OCI-LY7 (cell line): Measurements from ENCODE around the gene HOXA7. TPM values are rescaled to one million over a fixed set of nuclear protein-coding genes. Genes with fewer than 3 reads are reported as not detected.

Source experiments
- BruUV-seq: library from RNA; stranded (reverse); fragments of 400-500 nt; replicated peaks from 2 replicates; lab custom pipeline; 2021; lab: Mats Ljungman, UMichigan
- CTCF ChIA-PET: fragments of 300-600 bp; sonication (Branson Sonifier 250); formaldehyde crosslinking; loops from one replicate; lab custom pipeline; 2022; ENCODE audit warnings: antibody characterized with exemption; ENCODE audit not compliant: unreplicated experiment; lab: Charles Lee
- POLR2A ChIA-PET: fragments of 300-600 bp; sonication (Branson Sonifier 250); formaldehyde crosslinking; loops from one replicate; lab custom pipeline; 2022; ENCODE audit warnings: antibody characterized with exemption; lab: Charles Lee
- DNase-seq: peaks from one replicate; pipeline ENCODE4 v3.0.0-alpha.2; 2015; ENCODE audit warnings: low spot score
- H2AFZ ChIP-seq: fragments of 200-600 bp; sonication (generic), shearing (Covaris generic); 2 replicates; pipeline ENCODE4 v1.6.1; 2014; ENCODE audit warnings: mild to moderate bottlenecking, antibody characterized with exemption, low read length, moderate library complexity
- H3K27ac ChIP-seq: fragments of 200-600 bp; sonication (generic); 2 replicates; pipeline ENCODE4 v1.5.1; 2014; ENCODE audit warnings: mixed run types, low read depth, mild to moderate bottlenecking, moderate library complexity, low read length, inconsistent platforms; ENCODE audit not compliant: poor library complexity, severe bottlenecking
- H3K36me3 ChIP-seq: fragments of 200-600 bp; sonication (generic); 2 replicates; pipeline ENCODE4 v1.6.1; 2014; ENCODE audit warnings: mild to moderate bottlenecking, antibody characterized with exemption, low read length, moderate library complexity, mixed read lengths; ENCODE audit not compliant: insufficient read depth
- H3K4me1 ChIP-seq: fragments of 200-600 bp; sonication (generic); 2 replicates; pipeline ENCODE4 v1.5.1; 2014; ENCODE audit warnings: mild to moderate bottlenecking, low read length; ENCODE audit not compliant: insufficient read depth, poor library complexity, severe bottlenecking
- H3K4me2 ChIP-seq: fragments of 200-600 bp; sonication (generic); 2 replicates; pipeline ENCODE4 v1.6.1; 2014; ENCODE audit warnings: mild to moderate bottlenecking, low read length
- H3K4me3 ChIP-seq: fragments of 200-600 bp; sonication (generic); 2 replicates; pipeline ENCODE4 v1.5.1; 2014; ENCODE audit warnings: mild to moderate bottlenecking, low read depth, low read length; ENCODE audit not compliant: poor library complexity, severe bottlenecking
- H3K79me2 ChIP-seq: fragments of 200-600 bp; sonication (generic); 2 replicates; pipeline ENCODE4 v1.6.1; 2016; ENCODE audit warnings: low read depth, mild to moderate bottlenecking, low read length, moderate library complexity, mixed read lengths; ENCODE audit not compliant: insufficient read depth
- H3K9me2 ChIP-seq: fragments of 200-600 bp; sonication (generic); 2 replicates; pipeline ENCODE4 v1.6.1; 2016; ENCODE audit warnings: mild to moderate bottlenecking, low read length, mixed read lengths; ENCODE audit not compliant: insufficient read depth
- H3K9me3 ChIP-seq: fragments of 200-600 bp; sonication (generic); 2 replicates; pipeline ENCODE4 v1.6.1; 2014; ENCODE audit warnings: mild to moderate bottlenecking, mixed run types, low read length, mixed read lengths
- H4K20me1 ChIP-seq: fragments of 200-600 bp; sonication (generic); 2 replicates; pipeline ENCODE4 v1.6.1; 2014; ENCODE audit warnings: mild to moderate bottlenecking, antibody characterized with exemption, low read length, moderate library complexity, mixed read lengths; ENCODE audit not compliant: insufficient read depth
- EZH2phosphoT487 ChIP-seq: fragments of 200-600 bp; sonication (generic); IDR thresholded peaks from 2 replicates; pipeline ENCODE4 v1.6.1; 2018; ENCODE audit warnings: low read depth, borderline replicate concordance, mild to moderate bottlenecking, mixed run types, antibody characterized with exemption, low read length, moderate library complexity, mixed read lengths
- intact Hi-C: fragments of 100-400 bp; cut with micrococcal nuclease; formaldehyde crosslinking; loops from one replicate; pipeline ENCODE4 v1.10.0; 2022; ENCODE audit not compliant: unreplicated experiment
- total RNA-seq, 2 experiments: library from RNA; depleted of rRNA in 1 of 2; stranded (reverse); fragments of >200 nt in 1 of 2; shearing (Covaris generic) in 1 of 2; gene quantifications; 2 replicates each; pipeline ENCODE4 v1.2.3, GENCODE V29; 2014 to 2022
- TF ChIP-seq, protein P1 (sequence below): fragments of 200-600 bp; sonication (generic); conservative IDR thresholded peaks from 2 replicates; pipeline ENCODE4 v1.5.1; 2014; ENCODE audit warnings: mild to moderate bottlenecking, antibody characterized with exemption, low read length, moderate library complexity, mixed read lengths

Gene HOXA7
- total RNA-seq, 2 experiments from 2014 or later = 1.2 to 6.0 TPM

DNA sequence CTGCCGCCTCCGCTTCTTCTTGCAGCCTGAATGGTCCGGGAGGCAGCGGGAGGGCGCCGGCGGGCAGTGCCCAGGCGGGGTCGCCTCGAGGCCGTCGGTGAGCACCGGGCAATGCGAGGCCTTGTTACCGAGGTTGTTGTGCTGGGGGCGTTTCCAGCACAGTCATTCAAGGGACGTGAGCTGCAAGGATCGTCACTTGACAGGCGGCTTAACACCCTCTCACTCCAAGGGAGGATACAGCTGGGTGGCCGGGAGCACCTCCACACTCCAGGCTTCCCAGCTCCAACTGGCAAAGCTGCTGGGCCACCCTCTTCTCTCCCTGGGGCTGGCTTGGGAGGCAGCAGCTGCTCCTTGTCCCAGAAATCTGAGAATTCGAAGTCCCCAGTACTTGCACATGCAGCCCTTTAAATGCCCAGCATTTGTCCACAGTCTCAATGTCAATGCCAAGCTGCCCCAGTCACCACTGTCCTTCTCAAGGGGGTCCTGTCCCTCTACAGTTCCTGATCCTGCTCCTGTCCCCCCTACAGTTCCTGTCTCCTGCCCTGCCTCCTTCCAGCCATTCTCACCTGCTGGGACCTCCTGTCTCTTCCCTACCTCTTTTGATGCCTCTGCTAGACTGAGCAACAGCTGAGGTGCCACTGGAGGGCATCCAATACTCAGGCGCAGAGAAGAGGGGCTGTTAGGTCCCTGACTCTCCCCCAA lies 33.0 kb upstream of the HOXA7 start:
- Histone ChIP-seq H4K20me1 (no peaks in the 10 kb centered on the region), H3K27ac (no peak overlapping the region), H3K79me2 (no peaks in the 10 kb centered on the region), H3K4me1 (no peaks in the 10 kb centered on the region), H3K36me3 (no peaks in the 10 kb centered on the region), H2AFZ (no peak overlapping the region), H3K9me3 (no peaks in the 10 kb centered on the region), H3K4me3 (no peak overlapping the region), H3K9me2 (no peaks in the 10 kb centered on the region), H3K4me2 (no peak overlapping the region)
- intact Hi-C loops = no loop called here
- TF ChIP-seq, protein P1, sequence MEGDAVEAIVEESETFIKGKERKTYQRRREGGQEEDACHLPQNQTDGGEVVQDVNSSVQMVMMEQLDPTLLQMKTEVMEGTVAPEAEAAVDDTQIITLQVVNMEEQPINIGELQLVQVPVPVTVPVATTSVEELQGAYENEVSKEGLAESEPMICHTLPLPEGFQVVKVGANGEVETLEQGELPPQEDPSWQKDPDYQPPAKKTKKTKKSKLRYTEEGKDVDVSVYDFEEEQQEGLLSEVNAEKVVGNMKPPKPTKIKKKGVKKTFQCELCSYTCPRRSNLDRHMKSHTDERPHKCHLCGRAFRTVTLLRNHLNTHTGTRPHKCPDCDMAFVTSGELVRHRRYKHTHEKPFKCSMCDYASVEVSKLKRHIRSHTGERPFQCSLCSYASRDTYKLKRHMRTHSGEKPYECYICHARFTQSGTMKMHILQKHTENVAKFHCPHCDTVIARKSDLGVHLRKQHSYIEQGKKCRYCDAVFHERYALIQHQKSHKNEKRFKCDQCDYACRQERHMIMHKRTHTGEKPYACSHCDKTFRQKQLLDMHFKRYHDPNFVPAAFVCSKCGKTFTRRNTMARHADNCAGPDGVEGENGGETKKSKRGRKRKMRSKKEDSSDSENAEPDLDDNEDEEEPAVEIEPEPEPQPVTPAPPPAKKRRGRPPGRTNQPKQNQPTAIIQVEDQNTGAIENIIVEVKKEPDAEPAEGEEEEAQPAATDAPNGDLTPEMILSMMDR = no peak
- no peak for TF ChIP-seq EZH2phosphoT487
- ChIA-PET POLR2A (no interaction called here), CTCF (no interaction called here)
- no TSS peak for BruUV-seq
- no peak for DNase-seq

DNA sequence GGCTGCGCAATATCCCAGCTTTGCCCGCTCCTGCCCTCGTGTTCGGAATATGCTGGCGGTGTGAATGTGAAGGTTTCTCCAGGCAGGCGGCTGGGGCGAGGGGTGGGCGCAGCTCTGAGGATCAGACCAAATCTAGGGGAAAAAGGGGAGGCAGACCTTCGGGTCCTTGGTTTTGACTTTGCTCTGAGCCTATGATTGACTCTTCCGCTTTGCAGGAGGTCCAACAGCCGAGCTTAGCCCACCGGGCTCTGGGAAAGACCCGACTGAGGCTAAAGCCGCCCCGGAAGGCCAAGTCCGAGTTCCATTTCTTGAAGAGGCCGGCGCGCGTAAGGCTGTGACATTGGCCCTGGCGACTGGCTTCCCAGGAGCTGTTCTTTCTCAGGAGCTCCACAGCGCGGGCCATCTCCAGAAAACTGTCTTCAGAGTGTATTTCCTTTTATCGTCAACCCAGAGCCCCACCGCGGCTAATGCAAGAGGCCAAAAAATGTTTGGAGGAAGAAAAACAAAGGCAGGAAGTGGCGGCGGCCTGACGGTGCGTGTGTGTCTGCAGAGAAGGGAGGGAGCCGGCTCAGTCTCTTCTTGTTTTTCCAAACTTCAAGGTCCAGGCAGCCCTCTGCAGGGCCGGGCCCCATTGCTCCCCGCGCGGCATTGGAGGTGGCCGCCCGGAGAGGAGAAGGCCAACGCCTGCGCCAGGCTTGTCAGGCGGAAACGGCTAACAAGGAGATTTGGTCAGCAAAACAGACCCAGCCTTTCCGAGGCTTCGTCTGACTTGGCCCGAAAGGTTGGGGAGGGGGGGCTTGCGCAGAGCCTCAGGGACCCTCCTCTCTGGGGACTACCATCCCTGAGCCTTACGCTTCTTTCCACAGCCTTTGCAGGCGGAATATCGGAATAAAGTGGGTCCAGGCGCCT lies 32.2 kb upstream of the HOXA7 start:
- DNase-seq = no peak
- Histone ChIP-seq H3K27ac (no peak overlapping the region), H3K4me2 (no peak overlapping the region), H3K4me1 (no peaks in the 10 kb centered on the region), H3K36me3 (no peaks in the 10 kb centered on the region), H3K4me3 (no peak overlapping the region), H4K20me1 (no peaks in the 10 kb centered on the region), H2AFZ (no peak overlapping the region), H3K9me3 (no peaks in the 10 kb centered on the region), H3K9me2 (no peaks in the 10 kb centered on the region), H3K79me2 (no peaks in the 10 kb centered on the region)
- intact Hi-C loops = no loop called here
- POLR2A ChIA-PET = no interaction called here
- TF ChIP-seq, protein P1 = no peak
- TF ChIP-seq EZH2phosphoT487 = no peak
- BruUV-seq = no TSS peak
- CTCF ChIA-PET = no interaction called here
